ENCODE data around the gene ANKS1A. TPM values are rescaled to one million over a fixed set of nuclear protein-coding genes. Genes with fewer than 3 reads are reported as not detected.

Gene ANKS1A
- total RNA-seq, 2 donors from 2014 or later: 25.3 to 26.0 TPM

DNA sequence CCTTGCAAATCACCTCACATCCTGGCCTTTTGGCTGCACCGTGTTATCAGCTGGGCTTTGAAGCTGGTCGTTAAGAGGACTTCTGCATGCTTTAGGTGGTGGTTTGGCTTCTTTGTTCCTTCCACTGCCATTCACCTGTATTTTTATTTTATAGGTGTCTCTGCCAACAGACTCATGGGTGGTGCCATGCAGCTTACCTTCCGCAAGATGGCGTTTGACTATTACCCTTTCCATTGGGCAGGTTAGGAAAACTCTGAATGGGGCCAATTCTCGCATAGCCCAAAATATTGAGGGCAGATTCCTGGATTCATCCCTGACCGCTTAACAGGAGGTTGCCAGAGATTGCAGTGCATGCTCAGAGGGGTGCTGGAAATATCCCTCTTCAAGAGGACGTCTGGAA is 33.6 kb upstream of the ANKS1A start:
- no peak overlapping the region for H3K9ac ChIP-seq (ENCODE audit: low read depth in 2 of 2, low read length in 2 of 2)
- H3K27ac ChIP-seq: no peak overlapping the region
- no peak for DNase-seq
- no peaks in the 10 kb centered on the region for H3K4me1 ChIP-seq
- intact Hi-C loops (cut with DNase I): no loop called here
- H3K4me3 ChIP-seq: no peak overlapping the region
- H3K36me3 ChIP-seq: peaks cover 13% of the 10 kb centered on the region
- H3K9me3 ChIP-seq: no peaks in the 10 kb centered on the region
- no peaks in the 10 kb centered on the region for H3K27me3 ChIP-seq
- TF ChIP-seq, protein P1, sequence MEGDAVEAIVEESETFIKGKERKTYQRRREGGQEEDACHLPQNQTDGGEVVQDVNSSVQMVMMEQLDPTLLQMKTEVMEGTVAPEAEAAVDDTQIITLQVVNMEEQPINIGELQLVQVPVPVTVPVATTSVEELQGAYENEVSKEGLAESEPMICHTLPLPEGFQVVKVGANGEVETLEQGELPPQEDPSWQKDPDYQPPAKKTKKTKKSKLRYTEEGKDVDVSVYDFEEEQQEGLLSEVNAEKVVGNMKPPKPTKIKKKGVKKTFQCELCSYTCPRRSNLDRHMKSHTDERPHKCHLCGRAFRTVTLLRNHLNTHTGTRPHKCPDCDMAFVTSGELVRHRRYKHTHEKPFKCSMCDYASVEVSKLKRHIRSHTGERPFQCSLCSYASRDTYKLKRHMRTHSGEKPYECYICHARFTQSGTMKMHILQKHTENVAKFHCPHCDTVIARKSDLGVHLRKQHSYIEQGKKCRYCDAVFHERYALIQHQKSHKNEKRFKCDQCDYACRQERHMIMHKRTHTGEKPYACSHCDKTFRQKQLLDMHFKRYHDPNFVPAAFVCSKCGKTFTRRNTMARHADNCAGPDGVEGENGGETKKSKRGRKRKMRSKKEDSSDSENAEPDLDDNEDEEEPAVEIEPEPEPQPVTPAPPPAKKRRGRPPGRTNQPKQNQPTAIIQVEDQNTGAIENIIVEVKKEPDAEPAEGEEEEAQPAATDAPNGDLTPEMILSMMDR (IDR thresholded peaks at IDR 0.05): no peak

- Histone ChIP-seq H3K27me3 (no peaks in the 10 kb centered on the region), H3K9me3 (no peaks in the 10 kb centered on the region), H3K27ac (no peak overlapping the region), H3K36me3 (peaks cover 13% of the 10 kb centered on the region), H3K9ac (ENCODE audit: low read depth in 2 of 2, low read length in 2 of 2) (no peak overlapping the region), H3K4me3 (no peak overlapping the region), H3K4me1 (no peaks in the 10 kb centered on the region)
- intact Hi-C loops (cut with DNase I): no loop called here
- TF ChIP-seq, protein P1 (IDR thresholded peaks at IDR 0.05): no peak
- no peak for DNase-seq
These were observed 30.4 kb upstream of the ANKS1A start for GRCh38 chr6:34858681-34859080.

DNA sequence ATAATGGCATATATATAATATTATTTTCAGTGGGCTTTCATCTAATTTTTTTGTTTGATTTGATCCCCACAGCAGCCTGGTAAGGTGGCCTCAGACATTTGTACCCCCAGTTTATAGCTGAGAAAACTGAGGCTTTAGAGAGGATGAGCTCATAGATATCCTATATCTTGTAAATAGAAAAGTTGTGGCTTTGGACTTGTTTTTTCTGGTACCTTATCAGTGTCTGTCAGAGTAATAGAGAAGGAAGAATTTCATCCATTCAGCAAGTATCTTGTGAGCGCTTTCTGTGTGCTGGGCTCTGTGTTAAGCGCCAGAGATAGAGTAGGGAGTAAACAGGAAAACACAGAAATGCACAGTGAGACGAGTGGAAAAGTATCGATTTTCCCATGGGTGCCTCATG is 29.1 kb upstream of the ANKS1A start:
- no peaks in the 10 kb centered on the region for H3K4me1 ChIP-seq
- no peak overlapping the region for H3K27ac ChIP-seq
- no peaks in the 10 kb centered on the region for H3K27me3 ChIP-seq
- no peak overlapping the region for H3K4me3 ChIP-seq
- TF ChIP-seq, protein P1 (IDR thresholded peaks at IDR 0.05): no peak
- H3K36me3 ChIP-seq: peaks cover 13% of the 10 kb centered on the region
- no peaks in the 10 kb centered on the region for H3K9me3 ChIP-seq
- H3K9ac ChIP-seq (ENCODE audit: low read depth in 2 of 2, low read length in 2 of 2): no peak overlapping the region
- no peak for DNase-seq
- intact Hi-C loops (cut with DNase I): no loop called here

DNA sequence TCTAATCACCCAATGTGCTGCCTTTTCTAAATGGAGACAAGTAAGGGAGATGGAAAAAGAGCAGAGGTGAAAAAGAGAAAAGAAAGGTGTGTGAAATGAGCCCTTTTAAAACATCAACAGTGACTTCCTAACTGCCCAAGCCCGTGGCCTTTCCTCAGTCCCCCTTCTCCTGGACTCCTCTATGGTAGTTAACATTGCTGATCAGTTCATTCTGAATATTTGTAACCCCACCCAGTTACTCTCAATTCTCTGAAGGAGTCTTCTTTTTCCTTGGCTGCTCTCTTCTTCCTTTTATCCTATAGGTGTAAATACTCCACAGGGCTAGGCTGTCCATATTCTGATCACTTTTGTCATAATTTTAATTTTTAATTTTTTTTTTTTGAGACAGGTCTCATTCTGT is 28.3 kb upstream of the ANKS1A start:
- intact Hi-C loops (cut with DNase I): no loop called here
- Histone ChIP-seq H3K27me3 (no peaks in the 10 kb centered on the region), H3K36me3 (peaks cover 11% of the 10 kb centered on the region), H3K9me3 (no peaks in the 10 kb centered on the region), H3K9ac (ENCODE audit: low read depth in 2 of 2, low read length in 2 of 2) (no peak overlapping the region), H3K4me3 (no peak overlapping the region), H3K27ac (no peak overlapping the region), H3K4me1 (no peaks in the 10 kb centered on the region)
- DNase-seq: no peak
- TF ChIP-seq, protein P1 (IDR thresholded peaks at IDR 0.05): no peak

- Histone ChIP-seq H3K9ac (ENCODE audit: low read depth in 2 of 2, low read length in 2 of 2) (no peak overlapping the region), H3K27ac (no peak overlapping the region), H3K4me3 (no peak overlapping the region), H3K36me3 (peaks cover 6% of the 10 kb centered on the region), H3K9me3 (no peaks in the 10 kb centered on the region), H3K4me1 (no peaks in the 10 kb centered on the region), H3K27me3 (no peaks in the 10 kb centered on the region)
- TF ChIP-seq, protein P1 (IDR thresholded peaks at IDR 0.05): no peak
- intact Hi-C loops (cut with DNase I): no loop called here
- DNase-seq: no peak
These were observed 25.0 kb upstream of the ANKS1A start for GRCh38 chr6:34864007-34864406.

GRCh38 chr6:34865107-34865506 is 23.9 kb upstream of the ANKS1A start:
- no peak overlapping the region for H3K4me3 ChIP-seq
- no peak overlapping the region for H3K27ac ChIP-seq
- TF ChIP-seq, protein P1 (IDR thresholded peaks at IDR 0.05): no peak
- H3K9ac ChIP-seq (ENCODE audit: low read depth in 2 of 2, low read length in 2 of 2): no peak overlapping the region
- no peaks in the 10 kb centered on the region for H3K36me3 ChIP-seq
- no peaks in the 10 kb centered on the region for H3K4me1 ChIP-seq
- intact Hi-C loops (cut with DNase I): no loop called here
- H3K9me3 ChIP-seq: no peaks in the 10 kb centered on the region
- no peaks in the 10 kb centered on the region for H3K27me3 ChIP-seq
- no peak for DNase-seq

Data from colonic mucosa (tissue), 4 donors.